Nephron progenitor cell (in vitro differentiated cells): ENCODE results near the gene TTLL11.

Experiments used
- DNase-seq: peaks from one replicate; pipeline ENCODE4 v3.0.0; 2021
- H3K27ac Mint-ChIP-seq: 2 replicates; pipeline ENCODE4 v1.8.0; 2021; ENCODE audit warnings: mild to moderate bottlenecking, moderate library complexity, mixed read lengths
- H3K27me3 Mint-ChIP-seq: 2 replicates; pipeline ENCODE4 v1.8.0; 2021; ENCODE audit warnings: mild to moderate bottlenecking, low read depth, mixed read lengths; ENCODE audit not compliant: poor library complexity
- H3K36me3 Mint-ChIP-seq: 2 replicates; pipeline ENCODE4 v1.8.0; 2021; ENCODE audit warnings: low read depth, mixed read lengths
- H3K4me1 Mint-ChIP-seq: 2 replicates; pipeline ENCODE4 v1.8.0; 2021; ENCODE audit warnings: mixed read lengths
- H3K4me3 Mint-ChIP-seq: 2 replicates; pipeline ENCODE4 v1.8.0; 2021; ENCODE audit warnings: mild to moderate bottlenecking, moderate library complexity, mixed read lengths
- H3K9me3 Mint-ChIP-seq: 2 replicates; pipeline ENCODE4 v1.8.0; 2021; ENCODE audit warnings: mild to moderate bottlenecking, moderate library complexity, mixed read lengths
- TF ChIP-seq, protein P1 (sequence below): fragments of 200-600 bp; sonication (generic); IDR thresholded peaks from 2 replicates; pipeline ENCODE4 v1.5.0; 2021; ENCODE audit warnings: antibody characterized with exemption

TTLL11 gene

DNA sequence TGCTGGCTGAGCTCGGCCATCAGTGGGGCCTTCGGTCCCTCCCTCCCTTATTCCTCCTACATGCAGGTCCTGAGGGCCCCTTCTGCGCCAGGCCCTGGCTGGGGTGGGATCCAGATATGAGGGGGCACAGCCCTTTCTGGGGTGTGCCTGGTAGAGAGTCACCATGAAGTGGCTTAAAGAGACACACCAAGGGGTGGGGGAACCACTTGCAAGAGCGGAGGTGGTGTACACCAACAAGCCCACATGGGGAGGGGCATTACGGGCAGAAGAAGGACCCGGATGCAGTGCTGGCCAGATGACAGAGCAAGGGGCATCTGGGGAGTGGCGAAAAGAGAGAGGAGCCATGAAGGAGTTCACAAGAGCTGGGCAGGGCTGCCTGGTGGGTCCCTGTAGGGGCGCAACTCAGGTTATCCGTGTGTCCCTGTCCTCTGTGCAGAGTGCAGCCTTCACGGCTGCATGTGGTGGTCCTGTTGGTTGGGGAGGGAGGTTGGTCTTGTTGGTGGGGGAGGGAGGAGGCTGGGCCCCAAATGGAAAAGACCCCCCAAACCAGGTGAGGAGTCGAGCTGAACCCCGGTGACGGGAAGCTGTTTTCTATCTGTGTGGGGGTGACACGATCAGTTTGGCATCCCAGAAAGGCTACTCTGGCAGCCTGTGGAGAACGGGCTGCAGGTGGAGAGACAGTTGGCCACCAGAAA, 283.6 kb downstream of the TTLL11 start:
- peak overlapping the region; percentile 28 for H3K27ac Mint-ChIP-seq
- H3K9me3 Mint-ChIP-seq, result peaks cover 7% of the 10 kb centered on the region
- peaks cover 6% of the 10 kb centered on the region for H3K27me3 Mint-ChIP-seq
- H3K36me3 Mint-ChIP-seq, result peaks cover 5% of the 10 kb centered on the region
- H3K4me1 Mint-ChIP-seq, result peaks cover 9% of the 10 kb centered on the region
- DNase-seq, result no peak
- TF ChIP-seq, protein P1, sequence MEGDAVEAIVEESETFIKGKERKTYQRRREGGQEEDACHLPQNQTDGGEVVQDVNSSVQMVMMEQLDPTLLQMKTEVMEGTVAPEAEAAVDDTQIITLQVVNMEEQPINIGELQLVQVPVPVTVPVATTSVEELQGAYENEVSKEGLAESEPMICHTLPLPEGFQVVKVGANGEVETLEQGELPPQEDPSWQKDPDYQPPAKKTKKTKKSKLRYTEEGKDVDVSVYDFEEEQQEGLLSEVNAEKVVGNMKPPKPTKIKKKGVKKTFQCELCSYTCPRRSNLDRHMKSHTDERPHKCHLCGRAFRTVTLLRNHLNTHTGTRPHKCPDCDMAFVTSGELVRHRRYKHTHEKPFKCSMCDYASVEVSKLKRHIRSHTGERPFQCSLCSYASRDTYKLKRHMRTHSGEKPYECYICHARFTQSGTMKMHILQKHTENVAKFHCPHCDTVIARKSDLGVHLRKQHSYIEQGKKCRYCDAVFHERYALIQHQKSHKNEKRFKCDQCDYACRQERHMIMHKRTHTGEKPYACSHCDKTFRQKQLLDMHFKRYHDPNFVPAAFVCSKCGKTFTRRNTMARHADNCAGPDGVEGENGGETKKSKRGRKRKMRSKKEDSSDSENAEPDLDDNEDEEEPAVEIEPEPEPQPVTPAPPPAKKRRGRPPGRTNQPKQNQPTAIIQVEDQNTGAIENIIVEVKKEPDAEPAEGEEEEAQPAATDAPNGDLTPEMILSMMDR, result no peak
- no peak overlapping the region for H3K4me3 Mint-ChIP-seq

DNA sequence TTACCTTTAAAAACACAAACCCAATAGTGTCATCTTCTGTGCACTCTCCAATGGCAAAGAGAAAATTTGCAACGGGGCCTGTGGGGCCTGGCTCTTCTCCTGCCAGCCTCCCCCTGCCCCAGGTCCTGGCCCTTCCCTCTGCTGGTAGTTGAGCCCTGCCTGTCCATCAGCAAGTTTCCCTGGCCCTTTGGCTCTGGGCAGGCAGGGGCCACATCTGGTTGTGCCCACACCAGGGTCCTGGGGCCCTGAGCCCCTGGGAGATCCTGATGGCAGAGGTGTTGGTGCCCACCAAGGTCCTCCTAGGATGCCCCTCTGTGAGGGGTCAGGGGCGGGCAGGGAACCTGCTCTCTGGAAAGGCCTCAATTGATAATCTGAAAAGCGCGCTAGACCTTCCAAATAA, 284.3 kb downstream of the TTLL11 start:
- Mint-ChIP-seq H3K27me3 (peaks cover 7% of the 10 kb centered on the region), H3K27ac (no peak overlapping the region), H3K9me3 (peaks cover 14% of the 10 kb centered on the region), H3K4me3 (no peak overlapping the region), H3K36me3 (peaks cover 6% of the 10 kb centered on the region), H3K4me1 (peaks cover 9% of the 10 kb centered on the region)
- TF ChIP-seq, protein P1, result no peak
- no peak for DNase-seq

DNA sequence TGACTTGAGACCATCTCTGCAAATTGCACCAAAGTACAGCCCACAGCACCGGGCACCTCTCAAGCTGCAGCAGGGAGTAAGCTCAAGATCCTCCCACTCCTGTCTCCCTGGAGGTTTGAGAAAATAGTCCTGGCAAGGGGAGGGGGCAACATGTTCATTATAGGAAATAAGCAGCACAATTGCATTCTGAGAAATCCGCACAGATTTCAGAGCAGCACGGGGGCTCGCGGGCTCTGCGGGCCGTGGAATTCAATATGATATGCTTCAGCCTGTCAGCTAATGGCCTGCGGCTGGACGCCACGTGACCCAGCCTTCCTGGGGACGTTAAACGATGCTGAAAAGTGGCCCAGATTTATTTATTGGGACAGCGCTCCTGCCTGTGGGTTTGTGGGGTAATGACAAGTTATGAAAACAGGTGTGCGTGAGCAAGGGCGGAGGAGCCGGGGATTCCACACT, 285.3 kb downstream of the TTLL11 start:
- no peak for DNase-seq
- Mint-ChIP-seq H3K27ac (no peak overlapping the region), H3K36me3 (peaks cover 6% of the 10 kb centered on the region), H3K27me3 (peaks cover 13% of the 10 kb centered on the region), H3K4me1 (peaks cover under 1% of the 10 kb centered on the region), H3K9me3 (peaks cover 17% of the 10 kb centered on the region), H3K4me3 (no peak overlapping the region)
- TF ChIP-seq, protein P1, result no peak

DNA sequence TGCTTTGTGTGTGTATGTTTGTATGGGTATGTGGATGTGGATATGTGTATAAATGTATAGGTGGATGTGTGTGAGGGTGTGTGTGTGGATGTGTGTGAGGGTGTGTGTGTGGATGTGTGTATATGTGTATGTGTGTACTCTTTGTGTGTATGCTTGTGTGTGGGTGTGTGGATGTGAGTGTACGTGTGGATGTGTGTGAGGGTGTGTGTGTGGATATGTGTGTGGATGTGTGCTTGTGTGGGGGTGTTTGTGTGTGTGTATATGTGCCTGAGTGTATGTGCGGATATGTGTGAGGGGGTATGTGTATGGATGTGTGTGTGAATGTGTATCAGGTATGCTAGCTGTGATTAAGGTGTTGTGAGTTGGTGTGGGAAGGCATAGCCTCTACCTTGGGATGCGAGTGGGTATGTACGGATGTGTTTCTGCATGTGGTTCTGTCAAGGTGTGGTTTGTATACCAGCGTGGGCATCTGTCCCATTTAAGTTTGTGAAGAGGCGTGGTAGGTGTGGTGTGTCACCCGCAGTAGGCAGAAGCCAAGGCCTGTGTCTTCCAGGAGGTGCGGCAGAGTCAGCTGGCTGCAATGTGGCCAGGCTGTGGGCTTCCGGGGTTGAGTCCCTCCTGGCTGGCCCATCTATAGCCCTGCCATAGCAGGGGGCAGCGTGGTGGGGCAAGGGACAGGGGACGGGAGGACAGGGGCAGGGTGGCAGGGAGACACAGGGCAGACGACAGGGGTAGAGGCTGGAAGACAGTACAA, 285.9 kb downstream of the TTLL11 start:
- H3K4me1 Mint-ChIP-seq, result no peaks in the 10 kb centered on the region
- TF ChIP-seq, protein P1, result no peak
- no peak for DNase-seq
- peaks cover 18% of the 10 kb centered on the region for H3K9me3 Mint-ChIP-seq
- no peak overlapping the region for H3K4me3 Mint-ChIP-seq
- H3K36me3 Mint-ChIP-seq, result peaks cover 6% of the 10 kb centered on the region
- H3K27ac Mint-ChIP-seq, result no peak overlapping the region
- peaks cover 15% of the 10 kb centered on the region for H3K27me3 Mint-ChIP-seq

DNA sequence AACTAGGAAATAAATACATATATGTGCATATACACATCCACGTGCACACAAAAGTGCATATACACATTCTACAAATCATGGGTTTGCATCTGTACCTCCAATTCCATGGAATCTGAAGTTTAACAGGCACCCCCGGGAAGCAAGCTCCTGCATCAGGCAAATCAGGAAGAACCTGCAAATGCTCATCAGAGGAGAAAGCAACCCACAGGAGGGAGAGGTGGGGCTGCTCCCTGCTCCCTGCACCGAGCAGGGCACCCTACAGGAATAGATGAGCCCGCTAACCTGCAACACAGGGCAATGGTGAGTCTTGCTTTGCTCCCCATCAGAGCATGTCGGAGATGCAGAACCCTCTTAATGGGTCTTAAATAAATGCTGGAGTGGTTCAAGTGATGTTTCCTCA, 290.4 kb downstream of the TTLL11 start:
- H3K36me3 Mint-ChIP-seq, result peaks cover 6% of the 10 kb centered on the region
- TF ChIP-seq, protein P1, result no peak
- no peak overlapping the region for H3K4me3 Mint-ChIP-seq
- no peak overlapping the region for H3K27ac Mint-ChIP-seq
- peaks cover 18% of the 10 kb centered on the region for H3K9me3 Mint-ChIP-seq
- no peaks in the 10 kb centered on the region for H3K4me1 Mint-ChIP-seq
- H3K27me3 Mint-ChIP-seq, result peaks cover 29% of the 10 kb centered on the region
- no peak for DNase-seq
